ENCODE measurements around the gene ZG16. TPM values are rescaled to one million over a fixed set of nuclear protein-coding genes. Genes with fewer than 3 reads are reported as not detected.

The ZG16 gene
- total RNA-seq, 4 donors from 2014 or later = not detected

GRCh38 chr16:29813644-29814562 lies 35.8 kb downstream of the ZG16 start:
- TF ChIP-seq CTCF (IDR thresholded peaks at IDR 0.05) (no peak), POLR2A (IDR thresholded peaks at IDR 0.05) (no peak)
- Histone ChIP-seq H3K27me3 (no peaks in the 10 kb centered on the region), H3K9me3 (no peaks in the 10 kb centered on the region), H3K4me1 (peaks cover 32 to 59% of the 10 kb centered on the region in 2 donors), H3K4me3 (replicated peaks in 1 of 3) (no peak overlapping the region), H3K36me3 (peaks cover 7 to 10% of the 10 kb centered on the region in 2 donors), H3K27ac (no peak overlapping the region)
- intact Hi-C loops (cut with DNase I) = loop anchor here (10.0 kb wide), 1 partner anchor 111 kb away; the partner anchor contains the start of gene KCTD13
- DNase-seq = no peak
- WGBS, 2 donors = 83% methylated on average over 19 to 24 of the region's 24 CpGs

DNA sequence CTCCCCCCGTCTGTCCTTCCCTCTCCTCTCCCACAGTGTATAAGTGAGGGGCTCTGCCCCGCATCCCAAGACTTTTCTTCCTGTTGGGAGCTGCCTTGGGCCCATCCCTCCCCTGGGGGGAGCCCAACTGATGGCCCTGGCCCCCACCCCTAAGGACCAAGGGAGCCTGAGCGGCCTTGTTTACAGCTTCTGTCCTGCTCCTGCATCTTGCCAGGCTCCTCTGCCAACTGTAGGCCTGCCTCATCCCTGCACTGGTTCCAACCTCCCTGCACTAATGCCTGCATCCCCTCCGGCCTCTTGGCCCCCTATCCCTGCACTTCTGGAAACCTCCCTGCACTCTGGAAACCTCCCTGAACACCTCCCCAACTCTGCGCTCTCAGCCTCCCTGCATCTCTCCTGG lies 36.5 kb downstream of the ZG16 start:
- intact Hi-C loops (cut with DNase I) = loop anchor here (10.0 kb wide), 1 partner anchor 110 kb away; the partner anchor contains the start of gene KCTD13
- H3K9me3 ChIP-seq = no peaks in the 10 kb centered on the region
- peaks cover 32 to 59% of the 10 kb centered on the region in 2 donors for H3K4me1 ChIP-seq
- 83 to 93% methylated on average over 5 of the region's 5 CpGs for WGBS, 2 donors
- no peaks in the 10 kb centered on the region for H3K27me3 ChIP-seq
- H3K36me3 ChIP-seq = peaks cover 3 to 9% of the 10 kb centered on the region in 2 donors
- no peak overlapping the region for H3K4me3 ChIP-seq (replicated peaks in 1 of 3)
- TF ChIP-seq POLR2A (IDR thresholded peaks at IDR 0.05) (no peak), CTCF (IDR thresholded peaks at IDR 0.05) (no peak)
- no peak for DNase-seq
- peak overlapping the region in 1 of 3 donors; percentile 98 for H3K27ac ChIP-seq

- no peaks in the 10 kb centered on the region for H3K27me3 ChIP-seq
- WGBS, 2 donors = 8% methylated on average over 37 to 38 of the region's 39 CpGs
- H3K9me3 ChIP-seq = no peaks in the 10 kb centered on the region
- H3K36me3 ChIP-seq = peaks cover 0 to 5% of the 10 kb centered on the region in 2 donors
- peaks cover 38 to 59% of the 10 kb centered on the region in 2 donors for H3K4me1 ChIP-seq
- peak overlapping the region; percentile 57 to 98 (median 90) for H3K27ac ChIP-seq
- intact Hi-C loops (cut with DNase I) = loop anchor here (5.0 to 10.0 kb wide), 2 partner anchors 110 to 113 kb away; partner anchors contain the start of gene KCTD13
- H3K4me3 ChIP-seq (replicated peaks in 1 of 3) = peak overlapping the region in 1 of 3 donors; percentile 55
- DNase-seq = peak; percentile 34 to 54
- no peak for TF ChIP-seq POLR2A (IDR thresholded peaks at IDR 0.05)
- TF ChIP-seq CTCF (IDR thresholded peaks at IDR 0.05) = no peak
Observed at GRCh38 chr16:29815032-29815721, 37.1 kb downstream of the ZG16 start.

- no peaks in the 10 kb centered on the region for H3K27me3 ChIP-seq
- H3K4me3 ChIP-seq (replicated peaks in 1 of 3) = peak within 1 kb of the TSS; percentile 19 to 71 (median 55)
- DNase-seq = peak; percentile 98
- peaks cover 0 to 4% of the 10 kb centered on the region in 2 donors for H3K36me3 ChIP-seq
- no peaks in the 10 kb centered on the region for H3K9me3 ChIP-seq
- peak; percentile 50 to 83 for TF ChIP-seq POLR2A (IDR thresholded peaks at IDR 0.05)
- TF ChIP-seq CTCF (IDR thresholded peaks at IDR 0.05) = peak; percentile 62 to 94 (median 84)
- peak within 1 kb of the TSS; percentile 84 to 98 (median 90) for H3K27ac ChIP-seq
- 0% methylated on average over 19 to 35 of the region's 70 CpGs for WGBS, 2 donors
- intact Hi-C loops (cut with DNase I) = loop anchor here (5.0 to 10.0 kb wide), 2 partner anchors 109 to 114 kb away; partner anchors contain the start of gene KCTD13
- H3K4me1 ChIP-seq = peaks cover 29 to 50% of the 10 kb centered on the region in 2 donors
Observed at GRCh38 chr16:29815793-29816693, 38.0 kb downstream of the ZG16 start, which contains the start of gene PAGR1. PAGR1 (plus strand) TSS chr16:29816152; CDS start chr16:29816526, 374 bp downstream.
